Measurements from ENCODE around the gene FAM53B.

- TF ChIP-seq, protein P1, sequence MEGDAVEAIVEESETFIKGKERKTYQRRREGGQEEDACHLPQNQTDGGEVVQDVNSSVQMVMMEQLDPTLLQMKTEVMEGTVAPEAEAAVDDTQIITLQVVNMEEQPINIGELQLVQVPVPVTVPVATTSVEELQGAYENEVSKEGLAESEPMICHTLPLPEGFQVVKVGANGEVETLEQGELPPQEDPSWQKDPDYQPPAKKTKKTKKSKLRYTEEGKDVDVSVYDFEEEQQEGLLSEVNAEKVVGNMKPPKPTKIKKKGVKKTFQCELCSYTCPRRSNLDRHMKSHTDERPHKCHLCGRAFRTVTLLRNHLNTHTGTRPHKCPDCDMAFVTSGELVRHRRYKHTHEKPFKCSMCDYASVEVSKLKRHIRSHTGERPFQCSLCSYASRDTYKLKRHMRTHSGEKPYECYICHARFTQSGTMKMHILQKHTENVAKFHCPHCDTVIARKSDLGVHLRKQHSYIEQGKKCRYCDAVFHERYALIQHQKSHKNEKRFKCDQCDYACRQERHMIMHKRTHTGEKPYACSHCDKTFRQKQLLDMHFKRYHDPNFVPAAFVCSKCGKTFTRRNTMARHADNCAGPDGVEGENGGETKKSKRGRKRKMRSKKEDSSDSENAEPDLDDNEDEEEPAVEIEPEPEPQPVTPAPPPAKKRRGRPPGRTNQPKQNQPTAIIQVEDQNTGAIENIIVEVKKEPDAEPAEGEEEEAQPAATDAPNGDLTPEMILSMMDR (IDR thresholded peaks at IDR 0.05) = no peak
- no peak for TF ChIP-seq POLR2AphosphoS5 (IDR thresholded peaks at IDR 0.05; ENCODE audit: low read depth, low read length)
- TF ChIP-seq GABPA (IDR thresholded peaks at IDR 0.05; ENCODE audit: low read depth) = no peak
- TF ChIP-seq RFX5 (IDR thresholded peaks at IDR 0.05; ENCODE audit: low read length) = no peak
- no peak for TF ChIP-seq ZBTB33 (IDR thresholded peaks at IDR 0.05; ENCODE audit: borderline replicate concordance, low read depth)
- TF ChIP-seq EZH2phosphoT487 (IDR thresholded peaks at IDR 0.05; ENCODE audit: borderline replicate concordance, low read depth) = no peak
- TF ChIP-seq YY1 (IDR thresholded peaks at IDR 0.05; ENCODE audit: low read depth) = no peak
- no peak for TF ChIP-seq TEAD4 (IDR thresholded peaks at IDR 0.05; ENCODE audit: borderline replicate concordance, insufficient read depth)
These were observed 147.0 kb downstream of the FAM53B start for GRCh38 chr10:124596962-124597845.
